Jurkat, Clone E6-1 (cell line): Measurements from ENCODE around the gene EXOC6B.
A peak's percentile ranks its signal among the peaks of the same experiment; 100 is the strongest.

Experiments
- DNase-seq: peaks from one replicate; pipeline ENCODE4 v3.0.0-alpha.2; 2011; ENCODE audit warnings: low read depth, low spot score
- H3K4me3 ChIP-seq: 2 replicates; pipeline ENCODE4 v1.5.1; 2011; ENCODE audit warnings: mild to moderate bottlenecking, low read length, control low read depth, moderate library complexity

Gene EXOC6B

DNA sequence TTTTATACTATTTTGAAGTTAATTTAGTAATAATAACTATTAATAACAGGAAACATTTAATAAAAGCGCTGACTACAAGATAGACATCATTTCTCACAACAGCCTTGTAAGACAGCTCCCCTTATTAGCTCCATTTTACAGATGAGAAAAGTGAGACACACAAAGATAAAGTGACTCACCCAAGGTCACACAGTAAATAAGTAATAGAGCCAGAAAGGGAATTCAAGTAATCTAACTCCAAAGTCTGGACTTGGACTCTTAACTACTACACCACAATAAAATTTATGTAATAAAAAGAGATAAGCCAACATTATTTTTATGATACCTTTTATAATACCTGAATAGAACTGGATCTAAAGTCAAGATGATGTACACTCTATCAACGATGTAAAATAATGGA, 25.3 kb downstream of the EXOC6B start:
- no peak for DNase-seq
- H3K4me3 ChIP-seq = no peak overlapping the region

- no peak overlapping the region for H3K4me3 ChIP-seq
- no peak for DNase-seq
Observed at GRCh38 chr2:72797740-72798139, 28.1 kb downstream of the EXOC6B start.

- H3K4me3 ChIP-seq = no peak overlapping the region
- no peak for DNase-seq
Observed at GRCh38 chr2:72796766-72797165, 29.1 kb downstream of the EXOC6B start.

- no peak overlapping the region for H3K4me3 ChIP-seq
- no peak for DNase-seq
Observed at GRCh38 chr2:72794572-72794971, 31.3 kb downstream of the EXOC6B start.

DNA sequence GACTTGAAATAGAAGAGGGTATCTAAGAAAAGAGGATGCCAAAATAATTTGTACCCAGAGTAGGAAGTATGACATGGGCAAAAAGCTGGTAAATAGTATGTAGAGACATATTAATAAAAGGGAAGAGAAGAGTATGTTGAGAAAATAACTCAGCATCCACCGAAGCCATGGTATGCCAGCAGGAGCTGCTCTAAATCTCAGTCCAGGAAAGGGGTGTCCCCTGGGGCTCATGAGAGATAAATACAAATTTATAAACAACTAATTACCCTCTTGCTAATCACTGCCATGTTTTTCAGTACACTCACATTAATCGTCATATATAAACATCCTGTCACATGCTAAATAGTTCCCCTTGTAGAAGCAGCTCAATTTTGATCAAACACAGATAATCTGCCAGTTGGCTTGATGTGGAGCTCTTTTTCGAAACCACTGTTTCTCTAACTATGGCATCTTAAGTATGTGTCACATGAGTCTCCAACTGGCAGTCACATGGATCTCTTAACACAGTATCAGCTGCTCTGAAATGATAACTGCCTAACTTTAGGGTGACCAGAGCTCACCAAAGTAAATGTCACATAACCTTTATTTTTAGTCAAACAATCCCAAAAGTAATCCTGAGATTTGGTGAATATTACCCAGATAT, 31.9 kb downstream of the EXOC6B start:
- H3K4me3 ChIP-seq = no peak overlapping the region
- peak; percentile 45 for DNase-seq

- H3K4me3 ChIP-seq = no peak overlapping the region
- no peak for DNase-seq
Observed at GRCh38 chr2:72789241-72789640, 36.6 kb downstream of the EXOC6B start.

GRCh38 chr2:72788756-72789155, 37.1 kb downstream of the EXOC6B start:
- no peak for DNase-seq
- H3K4me3 ChIP-seq = no peak overlapping the region

GRCh38 chr2:72785517-72785916, 40.3 kb downstream of the EXOC6B start:
- H3K4me3 ChIP-seq = no peak overlapping the region
- no peak for DNase-seq

DNA sequence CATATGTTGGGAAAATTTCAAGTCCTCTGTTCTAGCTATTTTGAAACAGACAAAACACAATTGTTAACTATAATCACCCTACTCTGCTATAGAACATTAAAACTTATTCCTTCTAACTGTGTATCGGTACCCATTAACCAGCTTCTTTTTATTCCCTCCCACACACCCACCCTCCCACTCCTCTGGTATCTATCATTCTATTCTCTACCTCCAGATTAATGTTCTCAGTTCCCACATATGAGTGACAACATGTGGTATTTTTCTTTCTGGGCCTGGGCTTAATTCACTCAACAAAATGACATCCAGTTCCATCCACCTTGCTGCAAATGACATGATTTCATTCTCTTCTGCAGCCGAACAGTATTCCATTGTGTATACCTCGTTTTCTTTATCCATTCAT, 43.3 kb downstream of the EXOC6B start:
- no peak for DNase-seq
- H3K4me3 ChIP-seq = no peak overlapping the region

- no peak for DNase-seq
- H3K4me3 ChIP-seq = no peak overlapping the region
Observed at GRCh38 chr2:72781480-72781879, 44.4 kb downstream of the EXOC6B start.

GRCh38 chr2:72780477-72780876, 45.4 kb downstream of the EXOC6B start:
- DNase-seq = no peak
- no peak overlapping the region for H3K4me3 ChIP-seq

DNA sequence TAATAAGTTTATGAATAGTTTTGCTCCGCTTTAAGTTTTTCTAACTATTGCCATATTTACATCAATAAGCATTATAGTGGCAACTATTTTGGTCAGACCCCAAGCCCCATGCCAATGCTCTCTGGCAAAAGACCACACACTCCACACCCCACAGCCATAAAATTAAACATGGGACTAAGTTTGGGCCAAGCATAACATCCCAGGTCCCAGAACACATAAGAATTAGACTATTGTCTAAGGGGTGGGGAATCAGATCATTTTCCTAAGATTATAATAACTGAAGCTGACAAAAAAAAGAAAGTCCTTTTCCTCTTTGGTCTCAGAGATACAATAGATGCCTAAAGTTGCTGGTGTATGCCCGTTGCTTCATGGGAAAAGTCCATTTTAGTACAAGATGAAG, 46.3 kb downstream of the EXOC6B start:
- H3K4me3 ChIP-seq = no peak overlapping the region
- DNase-seq = no peak

GRCh38 chr2:72778410-72778809, 47.4 kb downstream of the EXOC6B start:
- H3K4me3 ChIP-seq = no peak overlapping the region
- DNase-seq = no peak

DNA sequence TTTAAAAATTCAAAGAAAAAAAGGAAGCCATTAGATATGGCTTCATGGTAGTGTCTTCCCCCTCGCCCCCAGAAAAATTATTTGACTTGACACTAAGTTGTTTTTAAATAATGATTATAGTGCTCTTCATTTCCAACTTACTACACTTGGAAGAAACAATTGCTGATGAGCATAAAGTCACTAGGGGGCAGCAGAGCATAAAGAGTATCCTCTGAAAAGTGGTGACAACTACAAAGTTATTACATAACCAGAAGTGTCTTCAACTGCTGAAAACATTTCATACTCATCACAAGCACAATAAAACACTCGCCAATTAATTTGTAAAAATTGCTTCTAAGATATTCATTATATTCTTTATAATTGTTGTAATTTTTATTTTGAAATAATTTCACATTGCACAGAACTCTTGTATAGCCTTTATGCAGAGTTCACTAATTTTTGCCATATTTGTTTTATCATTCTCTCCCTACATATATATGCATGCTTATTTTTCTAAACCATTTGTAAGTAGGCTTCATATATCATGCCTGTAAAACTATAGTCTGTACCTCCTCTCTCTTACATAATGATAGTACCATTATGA, 54.9 kb downstream of the EXOC6B start:
- DNase-seq = peak; percentile 71

GRCh38 chr2:72765997-72766609, 59.7 kb downstream of the EXOC6B start:
- no peak overlapping the region for H3K4me3 ChIP-seq
- no peak for DNase-seq

More for the DNA sequence above, 54.9 kb downstream of the EXOC6B start:
- H3K4me3 ChIP-seq = no peak overlapping the region

- DNase-seq = no peak
- no peak overlapping the region for H3K4me3 ChIP-seq
Observed at GRCh38 chr2:72762276-72762675, 63.6 kb downstream of the EXOC6B start.

- H3K4me3 ChIP-seq = no peak overlapping the region
- DNase-seq = no peak
Observed at GRCh38 chr2:72759755-72760154, 66.1 kb downstream of the EXOC6B start.

DNA sequence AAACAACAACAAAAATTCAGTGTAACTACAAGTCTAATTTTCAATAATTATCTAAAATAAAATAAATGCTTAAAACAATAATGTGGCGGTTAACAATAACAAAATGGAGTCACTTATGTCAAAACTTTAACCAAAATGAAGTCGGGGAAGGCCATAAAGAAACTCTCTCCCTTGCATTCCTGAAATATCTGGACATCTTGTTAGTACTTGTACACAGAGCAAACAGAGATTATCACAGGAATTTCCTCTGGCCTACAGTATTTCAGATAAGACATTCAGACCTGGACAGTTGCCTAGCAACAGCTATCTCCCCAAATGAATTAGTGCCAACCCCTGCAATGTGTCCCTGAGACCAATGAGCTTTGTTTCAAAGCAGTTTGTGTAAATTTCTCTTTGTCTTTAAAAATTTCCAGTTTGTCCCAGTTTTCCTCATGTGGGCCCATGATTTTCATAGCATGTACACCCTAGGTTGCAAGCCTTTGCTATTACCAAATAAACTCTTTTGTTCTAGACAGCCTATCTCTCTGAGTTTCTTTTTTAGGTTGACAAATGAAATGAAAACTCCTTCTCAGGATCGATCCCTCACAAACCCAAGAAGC, 68.6 kb downstream of the EXOC6B start:
- no peak for DNase-seq
- no peak overlapping the region for H3K4me3 ChIP-seq

GRCh38 chr2:72755647-72756423, 70.0 kb downstream of the EXOC6B start:
- H3K4me3 ChIP-seq = no peak overlapping the region
- no peak for DNase-seq
